ENCODE measurements around the gene PLXNC1.

GRCh38 chr12:94182986-94183707 lies 34.8 kb downstream of the PLXNC1 start:
- no peak for TF ChIP-seq CTCF (IDR thresholded peaks at IDR 0.05 in 2 of 3, conservative IDR thresholded peaks at IDR 0.05 in 1 of 3; ENCODE audit: insufficient read depth in 2 of 3, low read depth in 1 of 3, low read length in 3 of 3)
- TF ChIP-seq GABPA (tag; conservative IDR thresholded peaks at IDR 0.05; ENCODE audit: low read depth), result no peak
- TF ChIP-seq EZH2 (IDR thresholded peaks at IDR 0.05; ENCODE audit: borderline replicate concordance, low read depth, low read length), result no peak
- no peak for TF ChIP-seq VEZF1 (CRISPR knock-in tag; IDR thresholded peaks at IDR 0.05)
- no peak for TF ChIP-seq ATF7 (IDR thresholded peaks at IDR 0.05)
- TF ChIP-seq POLR2A (conservative IDR thresholded peaks at IDR 0.05), result no peak
- no peak for TF ChIP-seq POLR2AphosphoS5 (IDR thresholded peaks at IDR 0.05; ENCODE audit: control insufficient read depth, insufficient read depth, low read depth, low read length)
- no peak for TF ChIP-seq ZBTB33 (CRISPR knock-in tag; IDR thresholded peaks at IDR 0.05)
- TF ChIP-seq ETV6 (IDR thresholded peaks at IDR 0.05; ENCODE audit: borderline replicate concordance in 1 of 2, low read depth in 2 of 2, low read length in 1 of 2), result no peak
- TF ChIP-seq ETV6 (CRISPR knock-in tag; IDR thresholded peaks at IDR 0.05; ENCODE audit: borderline replicate concordance), result no peak
- TF ChIP-seq ZC3H4 (CRISPR knock-in tag; IDR thresholded peaks at IDR 0.05; ENCODE audit: borderline replicate concordance), result no peak
- TF ChIP-seq ZBTB2 (IDR thresholded peaks at IDR 0.05), result no peak
- no peak for TF ChIP-seq JUND (IDR thresholded peaks at IDR 0.05; ENCODE audit: borderline replicate concordance, low read depth, low read length)
- no peak for TF ChIP-seq JUND (tag; IDR thresholded peaks at IDR 0.05; ENCODE audit: borderline replicate concordance, low read depth, low read length)
- TF ChIP-seq ZBTB7A (IDR thresholded peaks at IDR 0.05; ENCODE audit: borderline replicate concordance, control insufficient read depth, low read depth, low read length), result no peak

Data from K562 (cell line).